Chondrocyte (in vitro differentiated cells): ENCODE results near the gene RYR2. TPM values are rescaled to one million over a fixed set of nuclear protein-coding genes. Genes with fewer than 3 reads are reported as not detected.

Experiments
- DNase-seq: peaks from one replicate; pipeline ENCODE4 v3.0.0; 2021; ENCODE audit warnings: mixed read lengths, low spot score
- H3K27ac Mint-ChIP-seq: one replicate; pipeline ENCODE4 v1.8.0; 2021; ENCODE audit warnings: mild to moderate bottlenecking, moderate library complexity, mixed read lengths; ENCODE audit not compliant: unreplicated experiment
- H3K27me3 Mint-ChIP-seq: 2 replicates; pipeline ENCODE4 v1.8.0; 2021; ENCODE audit warnings: low read depth, mixed read lengths
- H3K36me3 Mint-ChIP-seq: 2 replicates; pipeline ENCODE4 v1.8.0; 2021; ENCODE audit warnings: low read depth, mixed read lengths
- H3K4me1 Mint-ChIP-seq: 2 replicates; pipeline ENCODE4 v1.8.0; 2021; ENCODE audit warnings: low read depth, mild to moderate bottlenecking, mixed read lengths
- H3K4me3 Mint-ChIP-seq: one replicate; pipeline ENCODE4 v1.8.0; 2021; ENCODE audit warnings: mild to moderate bottlenecking, moderate library complexity, mixed read lengths; ENCODE audit not compliant: unreplicated experiment
- H3K9me3 Mint-ChIP-seq: 2 replicates; pipeline ENCODE4 v1.8.0; 2021; ENCODE audit warnings: low read depth, mixed read lengths
- CTCF ChIP-seq: fragments of 200-600 bp; sonication (generic); IDR thresholded peaks from 2 replicates; pipeline ENCODE4 v1.5.0; 2021; ENCODE audit warnings: antibody characterized with exemption, mild to moderate bottlenecking, moderate library complexity
- total RNA-seq: library from RNA; stranded (reverse); gene quantifications from 3 replicates; pipeline ENCODE4 v1.2.1, GENCODE V29; 2021

RYR2 gene
- total RNA-seq, 1 donor from 2014 or later, result 0.12 TPM

DNA sequence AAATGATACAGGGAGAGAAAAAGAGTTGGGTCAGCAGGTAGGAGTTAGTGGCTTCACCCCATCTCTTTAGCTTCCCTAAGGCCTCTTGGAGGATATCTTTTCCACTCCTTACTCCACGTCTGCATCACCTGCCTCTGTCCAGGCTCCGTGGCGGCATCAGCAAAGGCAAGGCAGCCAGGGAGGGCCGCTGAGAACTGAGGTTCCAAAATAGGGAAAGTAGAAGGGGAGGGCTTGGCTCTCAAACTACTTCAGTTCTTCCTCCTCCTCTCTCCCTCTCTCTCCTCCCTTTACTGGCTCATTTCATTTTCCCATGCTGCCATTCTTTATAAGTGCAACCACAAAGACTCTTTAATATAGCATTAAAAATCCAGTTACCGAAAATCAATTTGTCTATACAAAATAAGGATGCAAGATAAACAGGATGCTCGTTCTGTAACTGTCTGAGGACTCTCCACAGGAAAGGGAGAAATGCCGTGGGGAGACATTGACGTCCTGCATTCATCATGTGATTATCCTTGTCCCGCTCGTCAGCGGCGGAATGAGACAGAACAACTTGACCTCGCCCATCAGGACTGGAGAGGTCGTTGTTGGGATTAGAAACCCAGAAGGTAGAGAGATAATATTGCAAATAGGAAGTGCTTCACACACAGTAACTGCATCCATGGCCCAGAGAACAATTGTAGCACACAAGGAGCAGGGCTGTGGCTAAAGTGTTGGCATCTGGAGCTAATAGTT, 34.7 kb upstream of the RYR2 start:
- Mint-ChIP-seq H3K4me3 (no peak overlapping the region), H3K36me3 (no peaks in the 10 kb centered on the region), H3K4me1 (peaks cover 15% of the 10 kb centered on the region), H3K9me3 (no peaks in the 10 kb centered on the region), H3K27ac (no peak overlapping the region), H3K27me3 (peaks cover 19% of the 10 kb centered on the region)
- no peak for TF ChIP-seq CTCF
- DNase-seq, result no peak

- no peak overlapping the region for H3K27ac Mint-ChIP-seq
- no peak overlapping the region for H3K4me3 Mint-ChIP-seq
- no peaks in the 10 kb centered on the region for H3K36me3 Mint-ChIP-seq
- DNase-seq, result no peak
- peaks cover 10% of the 10 kb centered on the region for H3K27me3 Mint-ChIP-seq
- no peak for TF ChIP-seq CTCF
- no peaks in the 10 kb centered on the region for H3K9me3 Mint-ChIP-seq
- H3K4me1 Mint-ChIP-seq, result peaks cover 29% of the 10 kb centered on the region
Measured at GRCh38 chr1:237009611-237010010, 32.4 kb upstream of the RYR2 start.

DNA sequence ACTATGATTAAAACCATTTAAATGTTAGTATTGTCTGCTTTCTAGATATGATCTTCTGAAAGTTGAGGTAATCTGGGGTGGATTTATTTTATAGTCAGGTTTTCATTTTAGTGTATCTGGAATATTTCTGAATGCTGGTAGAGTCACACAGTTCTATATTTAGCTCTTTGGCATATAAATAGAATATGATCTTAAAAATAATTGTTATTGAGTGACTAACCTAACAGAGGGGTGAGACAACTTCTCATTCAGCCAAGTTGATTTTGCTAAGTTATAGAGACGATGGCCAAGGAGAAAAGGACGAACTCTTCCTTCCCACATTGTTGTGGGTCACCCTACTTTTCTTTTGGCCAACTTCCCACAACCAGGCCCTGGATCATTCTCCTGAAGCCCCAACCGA, 30.6 kb upstream of the RYR2 start:
- Mint-ChIP-seq H3K4me3 (no peak overlapping the region), H3K27ac (peak overlapping the region; percentile 91), H3K9me3 (no peaks in the 10 kb centered on the region), H3K4me1 (peaks cover 29% of the 10 kb centered on the region), H3K36me3 (no peaks in the 10 kb centered on the region), H3K27me3 (peaks cover 5% of the 10 kb centered on the region)
- TF ChIP-seq CTCF, result no peak
- no peak for DNase-seq

DNA sequence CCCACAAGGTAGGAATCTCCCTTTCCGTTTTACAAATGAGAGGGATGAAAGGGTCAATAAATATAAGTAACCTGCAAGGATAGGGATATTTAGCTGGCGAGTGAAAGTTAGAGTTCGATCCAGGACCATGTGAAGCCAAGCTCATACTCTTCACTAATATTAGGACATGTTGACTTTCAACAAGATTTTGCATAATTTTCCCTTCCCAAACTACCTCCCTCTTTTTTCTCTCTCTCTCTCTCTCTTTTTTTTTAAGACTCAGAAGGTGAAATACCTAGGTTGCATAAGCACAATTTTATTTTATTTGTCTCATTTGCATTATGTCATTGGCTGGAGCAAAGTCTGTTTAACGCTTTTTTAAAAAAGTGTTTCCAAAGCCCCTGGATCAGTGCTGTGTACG, 29.6 kb upstream of the RYR2 start:
- no peaks in the 10 kb centered on the region for H3K9me3 Mint-ChIP-seq

GRCh38 chr1:237012788-237013383, 29.1 kb upstream of the RYR2 start:
- Mint-ChIP-seq H3K4me1 (peaks cover 29% of the 10 kb centered on the region), H3K27me3 (peaks cover 14% of the 10 kb centered on the region), H3K27ac (peak overlapping the region; percentile 91), H3K9me3 (no peaks in the 10 kb centered on the region), H3K4me3 (peak overlapping the region; percentile 43), H3K36me3 (no peaks in the 10 kb centered on the region)
- no peak for TF ChIP-seq CTCF
- no peak for DNase-seq

More for the DNA sequence above, 29.6 kb upstream of the RYR2 start:
- TF ChIP-seq CTCF, result no peak
- peak overlapping the region; percentile 3 for H3K4me3 Mint-ChIP-seq
- H3K4me1 Mint-ChIP-seq, result peaks cover 29% of the 10 kb centered on the region
- H3K27ac Mint-ChIP-seq, result peak overlapping the region; percentile 91
- DNase-seq, result no peak
- no peaks in the 10 kb centered on the region for H3K36me3 Mint-ChIP-seq
- peaks cover 12% of the 10 kb centered on the region for H3K27me3 Mint-ChIP-seq
